Retinal pigment epithelial cell (primary cell): ENCODE measurements around the gene DOCK4.

ENCODE experiments used
- DNase-seq: peaks from one replicate; pipeline ENCODE4 v3.0.0-alpha.2; 2010; ENCODE audit warnings: low read depth
- H3K4me3 ChIP-seq: 2 replicates; pipeline ENCODE4 v1.5.1; 2011; ENCODE audit warnings: mild to moderate bottlenecking, low read length, control low read depth, moderate library complexity
- CTCF ChIP-seq: conservative IDR thresholded peaks from 2 replicates; pipeline ENCODE4 v1.5.1; 2011; ENCODE audit warnings: low read depth, low read length, control low read depth, inconsistent platforms

Gene DOCK4

GRCh38 chr7:111705807-111706206, 500.4 kb downstream of the DOCK4 start:
- TF ChIP-seq CTCF, result no peak
- no peak for DNase-seq
- no peak overlapping the region for H3K4me3 ChIP-seq

GRCh38 chr7:111697771-111698170, 508.4 kb downstream of the DOCK4 start:
- DNase-seq, result no peak
- no peak for TF ChIP-seq CTCF

GRCh38 chr7:111694376-111694775, 511.8 kb downstream of the DOCK4 start:
- TF ChIP-seq CTCF, result no peak

More at GRCh38 chr7:111697771-111698170, 508.4 kb downstream of the DOCK4 start:
- H3K4me3 ChIP-seq, result no peak overlapping the region

GRCh38 chr7:111690364-111691111, 515.7 kb downstream of the DOCK4 start:
- H3K4me3 ChIP-seq, result no peak overlapping the region
- no peak for TF ChIP-seq CTCF
- no peak for DNase-seq

More at GRCh38 chr7:111694376-111694775, 511.8 kb downstream of the DOCK4 start:
- no peak for DNase-seq
- H3K4me3 ChIP-seq, result no peak overlapping the region

- H3K4me3 ChIP-seq, result no peak overlapping the region
- TF ChIP-seq CTCF, result no peak
- DNase-seq, result no peak
Observed at GRCh38 chr7:111685349-111685748, 520.9 kb downstream of the DOCK4 start.

GRCh38 chr7:111682588-111683340, 523.4 kb downstream of the DOCK4 start:
- H3K4me3 ChIP-seq, result no peak overlapping the region

More at GRCh38 chr7:111682588-111683340, 523.4 kb downstream of the DOCK4 start:
- TF ChIP-seq CTCF, result no peak
- DNase-seq, result no peak
